ENCODE data around the gene SYT6. TPM values are rescaled to one million over a fixed set of nuclear protein-coding genes. Genes with fewer than 3 reads are reported as not detected.
"Not testable (repeated sequence)": the region's sequence is repeated elsewhere in the genome, so short reads cannot be mapped to it uniquely, and the experiment has no call there.

SYT6 gene
- total RNA-seq, 1 donor from 2014 or later: not detected

GRCh38 chr1:114075105-114075504 lies 78.6 kb downstream of the SYT6 start:
- no peak for DNase-seq
- H3K27me3 ChIP-seq (ENCODE audit: low read depth): peaks cover 6% of the 10 kb centered on the region
- intact Hi-C loops (cut with micrococcal nuclease): no loop called here
- no peak overlapping the region for H3K27ac ChIP-seq (replicated peaks)
- no peaks in the 10 kb centered on the region for H3K4me1 ChIP-seq
- no peak overlapping the region for H3K4me3 ChIP-seq
- no peak for TF ChIP-seq CTCF (IDR thresholded peaks at IDR 0.05; ENCODE audit: borderline replicate concordance)
- no peaks in the 10 kb centered on the region for H3K36me3 ChIP-seq
- H3K9me3 ChIP-seq (replicated peaks): peaks cover 21% of the 10 kb centered on the region

GRCh38 chr1:114072246-114072645 lies 81.4 kb downstream of the SYT6 start:
- TF ChIP-seq CTCF (IDR thresholded peaks at IDR 0.05; ENCODE audit: borderline replicate concordance): no peak
- Histone ChIP-seq H3K27ac (replicated peaks) (no peak overlapping the region), H3K9me3 (replicated peaks) (peaks cover 21% of the 10 kb centered on the region), H3K36me3 (no peaks in the 10 kb centered on the region), H3K4me1 (no peaks in the 10 kb centered on the region), H3K4me3 (no peak overlapping the region), H3K27me3 (ENCODE audit: low read depth) (no peaks in the 10 kb centered on the region)
- no peak for DNase-seq
- intact Hi-C loops (cut with micrococcal nuclease): no loop called here

- H3K9me3 ChIP-seq (replicated peaks): peaks cover 21% of the 10 kb centered on the region
- H3K4me3 ChIP-seq; intact Hi-C loops (cut with micrococcal nuclease); DNase-seq; H3K4me1 ChIP-seq; H3K36me3 ChIP-seq; H3K27ac ChIP-seq (replicated peaks); H3K27me3 ChIP-seq (ENCODE audit: low read depth): not testable (repeated sequence)
Measured at GRCh38 chr1:114069762-114070161, 83.9 kb downstream of the SYT6 start.

GRCh38 chr1:114068684-114069083 lies 85.0 kb downstream of the SYT6 start:
- H3K27me3 ChIP-seq (ENCODE audit: low read depth); H3K36me3 ChIP-seq; DNase-seq; intact Hi-C loops (cut with micrococcal nuclease); H3K4me3 ChIP-seq; H3K27ac ChIP-seq (replicated peaks); H3K4me1 ChIP-seq: not testable (repeated sequence)
- peaks cover 21% of the 10 kb centered on the region for H3K9me3 ChIP-seq (replicated peaks)

- H3K27ac ChIP-seq (replicated peaks); H3K4me3 ChIP-seq; DNase-seq; intact Hi-C loops (cut with micrococcal nuclease); H3K4me1 ChIP-seq; H3K9me3 ChIP-seq (replicated peaks); H3K36me3 ChIP-seq; H3K27me3 ChIP-seq (ENCODE audit: low read depth): not testable (repeated sequence)
Measured at GRCh38 chr1:114065671-114066070, 88.0 kb downstream of the SYT6 start.

- intact Hi-C loops (cut with micrococcal nuclease): no loop called here
- Histone ChIP-seq H3K9me3 (replicated peaks) (no peaks in the 10 kb centered on the region), H3K4me3 (no peak overlapping the region), H3K4me1 (no peaks in the 10 kb centered on the region), H3K27me3 (ENCODE audit: low read depth) (no peaks in the 10 kb centered on the region), H3K36me3 (no peaks in the 10 kb centered on the region), H3K27ac (replicated peaks) (no peak overlapping the region)
- no peak for DNase-seq
- TF ChIP-seq CTCF (IDR thresholded peaks at IDR 0.05; ENCODE audit: borderline replicate concordance): no peak
Measured at GRCh38 chr1:114063544-114063943, 90.1 kb downstream of the SYT6 start.

GRCh38 chr1:114062477-114063099 lies 91.1 kb downstream of the SYT6 start:
- intact Hi-C loops (cut with micrococcal nuclease): no loop called here
- no peaks in the 10 kb centered on the region for H3K4me1 ChIP-seq
- no peak for TF ChIP-seq CTCF (IDR thresholded peaks at IDR 0.05; ENCODE audit: borderline replicate concordance)
- H3K9me3 ChIP-seq (replicated peaks): peaks cover 3% of the 10 kb centered on the region
- no peak for DNase-seq
- H3K27me3 ChIP-seq (ENCODE audit: low read depth): no peaks in the 10 kb centered on the region
- no peak overlapping the region for H3K27ac ChIP-seq (replicated peaks)
- no peaks in the 10 kb centered on the region for H3K36me3 ChIP-seq
- no peak overlapping the region for H3K4me3 ChIP-seq
